Measurements from ENCODE around the gene SIGLEC6. TPM values are rescaled to one million over a fixed set of nuclear protein-coding genes. Genes with fewer than 3 reads are reported as not detected.

The SIGLEC6 gene
- total and polyA plus RNA-seq, 11 donors = 0.10 to 0.40 (median 0.24) TPM; not detected in 5

DNA sequence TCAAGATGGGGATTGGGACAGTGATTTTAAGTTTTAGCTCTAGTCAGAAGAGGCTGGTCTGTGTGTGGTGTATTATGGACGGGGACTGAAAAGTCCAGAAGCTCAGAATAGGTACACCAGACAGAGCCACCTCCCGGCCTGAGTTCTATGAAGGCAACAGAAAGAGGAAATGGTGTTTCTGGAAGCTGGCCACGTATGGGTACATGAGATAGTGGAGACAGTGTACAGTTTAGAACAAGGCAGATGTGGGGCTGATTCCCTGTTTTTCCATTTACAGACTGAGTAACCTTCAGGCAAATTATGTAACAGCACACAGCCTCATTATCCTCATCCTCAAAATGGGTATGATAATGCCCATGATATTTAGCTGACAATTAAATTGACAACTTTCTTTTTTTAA, 40.9 kb upstream of the SIGLEC6 start:
- no peak for TF ChIP-seq POLR2A (IDR thresholded peaks at IDR 0.05)
- TF ChIP-seq, protein P1, sequence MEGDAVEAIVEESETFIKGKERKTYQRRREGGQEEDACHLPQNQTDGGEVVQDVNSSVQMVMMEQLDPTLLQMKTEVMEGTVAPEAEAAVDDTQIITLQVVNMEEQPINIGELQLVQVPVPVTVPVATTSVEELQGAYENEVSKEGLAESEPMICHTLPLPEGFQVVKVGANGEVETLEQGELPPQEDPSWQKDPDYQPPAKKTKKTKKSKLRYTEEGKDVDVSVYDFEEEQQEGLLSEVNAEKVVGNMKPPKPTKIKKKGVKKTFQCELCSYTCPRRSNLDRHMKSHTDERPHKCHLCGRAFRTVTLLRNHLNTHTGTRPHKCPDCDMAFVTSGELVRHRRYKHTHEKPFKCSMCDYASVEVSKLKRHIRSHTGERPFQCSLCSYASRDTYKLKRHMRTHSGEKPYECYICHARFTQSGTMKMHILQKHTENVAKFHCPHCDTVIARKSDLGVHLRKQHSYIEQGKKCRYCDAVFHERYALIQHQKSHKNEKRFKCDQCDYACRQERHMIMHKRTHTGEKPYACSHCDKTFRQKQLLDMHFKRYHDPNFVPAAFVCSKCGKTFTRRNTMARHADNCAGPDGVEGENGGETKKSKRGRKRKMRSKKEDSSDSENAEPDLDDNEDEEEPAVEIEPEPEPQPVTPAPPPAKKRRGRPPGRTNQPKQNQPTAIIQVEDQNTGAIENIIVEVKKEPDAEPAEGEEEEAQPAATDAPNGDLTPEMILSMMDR (IDR thresholded peaks at IDR 0.05) = no peak
- intact Hi-C loops (cut with DNase I) = loop anchor here in 2 of 10 donors (2.0 kb wide), 1 partner anchor 20 kb away; no protein-coding TSS in a partner anchor
- H3K4me1 ChIP-seq = peaks cover 0 to 21% (median 15%) of the 10 kb centered on the region in 12 donors
- DNase-seq = no peak
- H3K27ac ChIP-seq = no peak overlapping the region
- H3K27me3 ChIP-seq = peaks cover 0 to 8% (median 0%) of the 10 kb centered on the region in 9 donors
- H3K36me3 ChIP-seq = peaks cover 0 to 46% (median 31%) of the 10 kb centered on the region in 9 donors
- no peaks in the 10 kb centered on the region for H3K9me3 ChIP-seq
- 52 to 61% (median 57%) methylated on average over 3 of the region's 3 CpGs for WGBS, 4 donors
- peak overlapping the region in 6 of 12 donors; percentile 66 to 85 (median 74) for H3K4me3 ChIP-seq
- ATAC-seq = no peak

DNA sequence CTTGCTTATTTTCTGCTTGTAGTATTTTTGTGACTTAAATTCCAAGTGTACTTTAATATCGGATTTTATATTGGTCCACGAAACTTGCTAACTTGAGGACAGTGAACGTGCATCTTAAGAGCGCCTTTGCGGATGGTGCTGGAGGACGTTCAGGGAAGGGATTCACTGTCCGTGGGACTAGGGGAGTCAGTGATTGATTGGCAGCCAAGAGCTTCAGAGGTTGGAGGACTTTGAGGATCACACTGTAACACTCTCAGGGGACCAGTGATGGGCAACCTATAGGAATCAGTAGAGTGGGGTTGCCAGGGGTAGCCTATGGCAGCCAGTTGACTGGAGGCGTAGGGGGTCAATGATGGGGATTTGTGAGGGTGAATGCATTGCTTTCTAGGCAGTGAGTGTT, 40.1 kb upstream of the SIGLEC6 start:
- 2 to 9% (median 5%) methylated on average over 8 of the region's 8 CpGs for WGBS, 4 donors
- Histone ChIP-seq H3K27ac (peak overlapping the region in 10 of 12 donors; percentile 9 to 78 (median 57)), H3K27me3 (peaks cover 0 to 13% (median 0%) of the 10 kb centered on the region in 9 donors), H3K9me3 (no peaks in the 10 kb centered on the region), H3K4me3 (peak overlapping the region; percentile 42 to 85 (median 70)), H3K36me3 (peaks cover 0 to 38% (median 25%) of the 10 kb centered on the region in 9 donors), H3K4me1 (peaks cover 0 to 21% (median 15%) of the 10 kb centered on the region in 12 donors)
- TF ChIP-seq POLR2A (IDR thresholded peaks at IDR 0.05) = no peak
- TF ChIP-seq, protein P1 (IDR thresholded peaks at IDR 0.05) = no peak
- DNase-seq (no peak), ATAC-seq (peak in 1 of 4 donors; percentile 3)
- intact Hi-C loops (cut with DNase I) = loop anchor here in 4 of 10 donors (1.0 to 2.0 kb wide), 2 partner anchors 23 kb away; no protein-coding TSS in a partner anchor

DNA sequence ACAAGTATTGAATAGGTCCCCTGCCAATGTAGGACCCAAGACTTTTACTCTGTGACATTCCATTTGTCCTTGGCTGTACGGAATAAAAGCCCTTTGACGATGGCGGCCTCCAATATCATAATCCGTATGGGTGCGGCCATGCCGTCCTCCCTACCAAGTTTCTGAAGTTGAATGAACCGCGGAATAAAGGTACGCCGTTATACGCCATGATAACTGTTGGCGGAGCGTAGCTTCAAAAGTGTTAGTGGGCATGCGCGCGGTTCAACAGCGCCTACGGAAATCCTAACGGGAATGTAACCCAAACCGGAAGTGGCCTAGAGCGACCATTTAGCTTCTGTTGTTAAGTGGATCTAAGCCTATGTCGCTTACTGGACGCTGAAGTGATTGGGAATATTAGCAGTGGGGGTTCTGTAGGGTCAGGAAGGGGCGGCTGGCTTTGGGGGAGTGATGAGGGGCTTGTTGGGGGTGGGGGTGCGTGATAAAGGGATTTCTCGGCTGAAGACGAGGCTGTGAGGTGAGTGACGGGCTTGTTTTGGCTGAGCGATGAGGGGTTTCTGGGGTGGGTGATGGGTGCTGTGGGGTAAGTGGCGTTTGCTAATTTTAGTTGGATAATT, 39.6 kb upstream of the SIGLEC6 start, which contains the start of gene ZNF175:
TSS of gene ZNF175 (plus strand) at position 322 of the 614 bp plus-strand sequence. CDS start 2,047 bp downstream, outside the sequence.
- WGBS, 4 donors = 0 to 1% (median 0%) methylated on average over 30 of the region's 30 CpGs
- Histone ChIP-seq H3K27me3 (peaks cover 0 to 18% (median 0%) of the 10 kb centered on the region in 9 donors), H3K9me3 (no peaks in the 10 kb centered on the region), H3K27ac (peak within 1 kb of the TSS in 11 of 12 donors; percentile 9 to 78 (median 53)), H3K4me3 (peak within 1 kb of the TSS; percentile 42 to 85 (median 70)), H3K4me1 (peaks cover 0 to 21% (median 15%) of the 10 kb centered on the region in 12 donors), H3K36me3 (peaks cover 0 to 34% (median 25%) of the 10 kb centered on the region in 9 donors)
- ATAC-seq = peak; percentile 99 to 100 (median 100)
- intact Hi-C loops (cut with DNase I) = loop anchor here in 4 of 10 donors (1.0 to 2.0 kb wide), 2 partner anchors 23 to 24 kb away; no protein-coding TSS in a partner anchor
- DNase-seq = peak; percentile 92 to 97 (median 95)
- TF ChIP-seq, protein P1 (IDR thresholded peaks at IDR 0.05) = no peak
- peak in 1 of 2 donors; percentile 53 for TF ChIP-seq POLR2A (IDR thresholded peaks at IDR 0.05)

DNA sequence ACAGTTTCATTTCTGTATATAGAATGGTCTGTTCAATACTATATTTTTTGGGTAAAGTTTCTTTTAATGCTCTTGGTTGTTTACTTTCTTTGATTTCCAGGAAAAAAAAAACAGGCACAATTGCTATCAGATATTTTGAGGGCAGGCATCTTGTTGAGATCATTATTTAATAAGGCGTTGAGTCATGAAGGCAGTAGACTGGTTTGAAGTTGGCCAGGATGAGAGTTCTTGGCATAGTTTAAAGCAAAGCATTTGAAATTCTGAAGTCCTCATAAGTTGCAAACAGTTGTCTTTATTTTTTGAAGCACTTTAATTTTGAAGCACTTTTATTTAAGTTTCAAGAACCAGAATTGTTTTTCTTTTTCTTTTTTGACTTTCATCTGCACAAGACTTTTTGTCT, 37.0 kb upstream of the SIGLEC6 start:
- intact Hi-C loops (cut with DNase I) = loop anchor here in 1 of 10 donors (5.0 kb wide), 1 partner anchor 34 kb away; no protein-coding TSS in a partner anchor
- 77 to 86% (median 82%) methylated on average over 1 of the region's 1 CpG for WGBS, 4 donors
- Histone ChIP-seq H3K4me1 (peaks cover 0 to 27% (median 15%) of the 10 kb centered on the region in 12 donors), H3K36me3 (peaks cover 0 to 8% (median 5%) of the 10 kb centered on the region in 9 donors), H3K4me3 (no peak overlapping the region), H3K27ac (no peak overlapping the region), H3K27me3 (peaks cover 0 to 42% (median 7%) of the 10 kb centered on the region in 9 donors), H3K9me3 (no peaks in the 10 kb centered on the region)
- TF ChIP-seq, protein P1 (IDR thresholded peaks at IDR 0.05) = no peak
- TF ChIP-seq POLR2A (IDR thresholded peaks at IDR 0.05) = no peak
- DNase-seq = no peak
- ATAC-seq = no peak

Data from heart left ventricle (tissue), 16 donors.